Keratinocyte (primary cell): Measurements from ENCODE around the gene EPG5.

ENCODE experiments used
- CTCF ChIP-seq, 3 experiments: IDR thresholded peaks in 1 of 3; conservative IDR thresholded peaks in 1 of 3; optimal IDR thresholded peaks in 1 of 3; 2 replicates in 2 of 3; 3 replicates in 1 of 3; pipeline versions ENCODE3 to v1.5.1; 2011; ENCODE audit warnings: low read length in 3 of 3, mild to moderate bottlenecking in 3 of 3, moderate library complexity in 2 of 3, control low read depth in 1 of 3, inconsistent platforms in 1 of 3; ENCODE audit not compliant: insufficient read depth in 2 of 3; ENCODE audit errors: extremely low read depth in 1 of 3
- EZH2 ChIP-seq: IDR thresholded peaks from one replicate; pipeline ENCODE4 v1.6.1; 2012; ENCODE audit warnings: inconsistent platforms, mild to moderate bottlenecking, low read length, moderate library complexity

- no peak for TF ChIP-seq CTCF (optimal IDR thresholded peaks at IDR 0.05 in 1 of 3, IDR thresholded peaks at IDR 0.05 in 1 of 3, conservative IDR thresholded peaks at IDR 0.05 in 1 of 3; ENCODE audit: extremely low read depth in 1 of 3, insufficient read depth in 2 of 3, low read length in 3 of 3)
- TF ChIP-seq EZH2, result no peak
These were observed 146.1 kb downstream of the EPG5 start for GRCh38 chr18:45821026-45821425.
